ENCODE data around the gene NCKAP5. TPM values are rescaled to one million over a fixed set of nuclear protein-coding genes. Genes with fewer than 3 reads are reported as not detected.
A peak's percentile ranks its signal among the peaks of the same experiment; 100 is the strongest.

NCKAP5 gene
- total and polyA plus RNA-seq, 11 donors = 0.51 to 10.5 (median 5.2) TPM

GRCh38 chr2:133152801-133153200 is 415.5 kb downstream of the NCKAP5 start:
- Histone ChIP-seq H3K4me1 (no peaks in the 10 kb centered on the region), H3K36me3 (no peaks in the 10 kb centered on the region), H3K4me3 (no peak overlapping the region), H3K9me3 (peaks cover 0 to 3% (median 0%) of the 10 kb centered on the region in 12 donors), H3K27ac (no peak overlapping the region), H3K27me3 (no peaks in the 10 kb centered on the region)
- intact Hi-C loops (cut with DNase I) = no loop called here
- whole genome bisulfite sequencing, 4 donors = 73 to 92% (median 92%) methylated on average over 1 of the region's 1 CpG
- no peak for TF ChIP-seq POLR2A (IDR thresholded peaks at IDR 0.05)
- no peak for TF ChIP-seq CTCF (IDR thresholded peaks at IDR 0.05)
- ATAC-seq (no peak), DNase-seq (no peak)

- TF ChIP-seq CTCF (IDR thresholded peaks at IDR 0.05) = no peak
- no peak for TF ChIP-seq POLR2A (IDR thresholded peaks at IDR 0.05)
- intact Hi-C loops (cut with DNase I) = no loop called here
- 79 to 95% (median 88%) methylated on average over 2 of the region's 2 CpGs for WGBS, 4 donors
Observed at GRCh38 chr2:133148187-133148586, 420.1 kb downstream of the NCKAP5 start.

GRCh38 chr2:133146893-133147292 is 421.4 kb downstream of the NCKAP5 start:
- no peaks in the 10 kb centered on the region for H3K27me3 ChIP-seq
- DNase-seq (no peak), ATAC-seq (no peak)
- WGBS, 4 donors = 44 to 77% (median 64%) methylated on average over 1 of the region's 1 CpG
- no peak overlapping the region for H3K4me3 ChIP-seq
- H3K4me1 ChIP-seq = no peaks in the 10 kb centered on the region
- intact Hi-C loops (cut with DNase I) = no loop called here
- H3K9me3 ChIP-seq = no peaks in the 10 kb centered on the region
- H3K27ac ChIP-seq = no peak overlapping the region
- TF ChIP-seq CTCF (IDR thresholded peaks at IDR 0.05) (peak in 3 of 12 donors; percentile 9 to 20 (median 10)), POLR2A (IDR thresholded peaks at IDR 0.05) (no peak)
- no peaks in the 10 kb centered on the region for H3K36me3 ChIP-seq

More at GRCh38 chr2:133148187-133148586, 420.1 kb downstream of the NCKAP5 start:
- Histone ChIP-seq H3K36me3 (no peaks in the 10 kb centered on the region), H3K9me3 (no peaks in the 10 kb centered on the region), H3K27ac (no peak overlapping the region), H3K4me1 (no peaks in the 10 kb centered on the region), H3K4me3 (no peak overlapping the region), H3K27me3 (no peaks in the 10 kb centered on the region)
- DNase-seq (no peak), ATAC-seq (no peak)

- no peaks in the 10 kb centered on the region for H3K4me1 ChIP-seq
- no peak for ATAC-seq
Observed at GRCh38 chr2:133143645-133144044, 424.6 kb downstream of the NCKAP5 start.

More at GRCh38 chr2:133143645-133144044, 424.6 kb downstream of the NCKAP5 start:
- no peak overlapping the region for H3K4me3 ChIP-seq
- no peaks in the 10 kb centered on the region for H3K9me3 ChIP-seq
- intact Hi-C loops (cut with DNase I) = no loop called here
- WGBS, 4 donors = 94 to 100% (median 97%) methylated on average over 1 of the region's 1 CpG
- DNase-seq = no peak
- no peaks in the 10 kb centered on the region for H3K27me3 ChIP-seq
- no peaks in the 10 kb centered on the region for H3K36me3 ChIP-seq
- H3K27ac ChIP-seq = no peak overlapping the region
- TF ChIP-seq CTCF (IDR thresholded peaks at IDR 0.05) (no peak), POLR2A (IDR thresholded peaks at IDR 0.05) (no peak)
